ENCODE results near the gene EMC9. TPM values are rescaled to one million over a fixed set of nuclear protein-coding genes. Genes with fewer than 3 reads are reported as not detected.
A peak's percentile ranks its signal among the peaks of the same experiment; 100 is the strongest.

The EMC9 gene
- total RNA-seq, 1 donor from 2014 or later: 18.5 TPM

GRCh38 chr14:24139272-24139934, 2.0 kb downstream of the EMC9 start:
- no peaks in the 10 kb centered on the region for H3K27me3 ChIP-seq (ENCODE audit: insufficient read depth, low read length)
- no peak overlapping the region for H3K9ac ChIP-seq (ENCODE audit: low read length)
- H3K36me3 ChIP-seq (ENCODE audit: insufficient read depth, low read length): peaks cover 11% of the 10 kb centered on the region
- no peak overlapping the region for H2AFZ ChIP-seq (ENCODE audit: low read depth, low read length)
- no peaks in the 10 kb centered on the region for H3K27me3 Mint-ChIP-seq (ENCODE audit: low read depth, unreplicated experiment)
- H3K9me3 Mint-ChIP-seq (ENCODE audit: unreplicated experiment): no peaks in the 10 kb centered on the region
- peaks cover 32% of the 10 kb centered on the region for H3K4me1 Mint-ChIP-seq (ENCODE audit: low read depth, unreplicated experiment)
- peaks cover 23% of the 10 kb centered on the region for H3K4me1 ChIP-seq (ENCODE audit: insufficient read depth, low read length)
- no peak overlapping the region for H3K4me3 ChIP-seq (ENCODE audit: insufficient read depth, low read depth, low read length)
- no peak overlapping the region for H3K27ac Mint-ChIP-seq (ENCODE audit: unreplicated experiment)
- no peaks in the 10 kb centered on the region for H3K9me3 ChIP-seq (ENCODE audit: insufficient read depth, low read depth, low read length)
- H3K36me3 Mint-ChIP-seq (ENCODE audit: low read depth, unreplicated experiment): peaks cover 21% of the 10 kb centered on the region
- H3K79me2 ChIP-seq (ENCODE audit: insufficient read depth, low read length): peaks cover 40% of the 10 kb centered on the region
- peak overlapping the region; percentile 96 for H3K4me3 Mint-ChIP-seq (ENCODE audit: unreplicated experiment)
- TF ChIP-seq EZH2 (IDR thresholded peaks at IDR 0.05; ENCODE audit: insufficient read depth, low read length): no peak
- TF ChIP-seq CTCF (IDR thresholded peaks at IDR 0.05; ENCODE audit: insufficient read depth, low read depth, low read length): no peak
- H3K27ac ChIP-seq (ENCODE audit: low read depth, low read length): no peak overlapping the region
- peak overlapping the region; percentile 97 for H3K4me2 ChIP-seq (ENCODE audit: low read length)
- FAIRE-seq (no peak), DNase-seq (ENCODE audit: low read depth) (no peak)
- peaks cover 16% of the 10 kb centered on the region for H4K20me1 ChIP-seq (ENCODE audit: insufficient read depth, low read length)

GRCh38 chr14:24138396-24139271, 2.8 kb downstream of the EMC9 start:
- Histone ChIP-seq H2AFZ (ENCODE audit: low read depth, low read length) (no peak overlapping the region), H3K9me3 (ENCODE audit: insufficient read depth, low read depth, low read length) (no peaks in the 10 kb centered on the region), H3K9ac (ENCODE audit: low read length) (no peak overlapping the region), H4K20me1 (ENCODE audit: insufficient read depth, low read length) (peaks cover 16% of the 10 kb centered on the region), H3K4me1 (ENCODE audit: insufficient read depth, low read length) (peaks cover 19% of the 10 kb centered on the region), H3K4me3 (ENCODE audit: insufficient read depth, low read depth, low read length) (no peak overlapping the region), H3K36me3 (ENCODE audit: insufficient read depth, low read length) (peaks cover 11% of the 10 kb centered on the region), H3K27me3 (ENCODE audit: insufficient read depth, low read length) (no peaks in the 10 kb centered on the region), H3K27ac (ENCODE audit: low read depth, low read length) (no peak overlapping the region), H3K79me2 (ENCODE audit: insufficient read depth, low read length) (peaks cover 36% of the 10 kb centered on the region), H3K4me2 (ENCODE audit: low read length) (no peak overlapping the region)
- Mint-ChIP-seq H3K36me3 (ENCODE audit: low read depth, unreplicated experiment) (peaks cover 21% of the 10 kb centered on the region), H3K4me3 (ENCODE audit: unreplicated experiment) (peak overlapping the region; percentile 96), H3K9me3 (ENCODE audit: unreplicated experiment) (no peaks in the 10 kb centered on the region), H3K27ac (ENCODE audit: unreplicated experiment) (no peak overlapping the region), H3K4me1 (ENCODE audit: low read depth, unreplicated experiment) (peaks cover 28% of the 10 kb centered on the region), H3K27me3 (ENCODE audit: low read depth, unreplicated experiment) (no peaks in the 10 kb centered on the region)
- FAIRE-seq: no peak
- DNase-seq (ENCODE audit: low read depth): no peak
- TF ChIP-seq EZH2 (IDR thresholded peaks at IDR 0.05; ENCODE audit: insufficient read depth, low read length): no peak

GRCh38 chr14:24137529-24138395, 3.6 kb downstream of the EMC9 start:
- Histone ChIP-seq H2AFZ (ENCODE audit: low read depth, low read length) (no peak overlapping the region), H3K4me1 (ENCODE audit: insufficient read depth, low read length) (peaks cover 15% of the 10 kb centered on the region), H3K9me3 (ENCODE audit: insufficient read depth, low read depth, low read length) (no peaks in the 10 kb centered on the region), H3K4me3 (ENCODE audit: insufficient read depth, low read depth, low read length) (no peak overlapping the region), H3K79me2 (ENCODE audit: insufficient read depth, low read length) (peaks cover 36% of the 10 kb centered on the region), H3K36me3 (ENCODE audit: insufficient read depth, low read length) (peaks cover 8% of the 10 kb centered on the region), H3K9ac (ENCODE audit: low read length) (no peak overlapping the region), H3K27ac (ENCODE audit: low read depth, low read length) (no peak overlapping the region), H3K27me3 (ENCODE audit: insufficient read depth, low read length) (no peaks in the 10 kb centered on the region), H4K20me1 (ENCODE audit: insufficient read depth, low read length) (peaks cover 16% of the 10 kb centered on the region), H3K4me2 (ENCODE audit: low read length) (no peak overlapping the region)
- Mint-ChIP-seq H3K4me3 (ENCODE audit: unreplicated experiment) (peak overlapping the region; percentile 66), H3K4me1 (ENCODE audit: low read depth, unreplicated experiment) (peaks cover 19% of the 10 kb centered on the region), H3K27ac (ENCODE audit: unreplicated experiment) (no peak overlapping the region), H3K36me3 (ENCODE audit: low read depth, unreplicated experiment) (peaks cover 21% of the 10 kb centered on the region), H3K27me3 (ENCODE audit: low read depth, unreplicated experiment) (no peaks in the 10 kb centered on the region), H3K9me3 (ENCODE audit: unreplicated experiment) (no peaks in the 10 kb centered on the region)
- no peak for TF ChIP-seq EZH2 (IDR thresholded peaks at IDR 0.05; ENCODE audit: insufficient read depth, low read length)
- no peak for TF ChIP-seq CTCF (IDR thresholded peaks at IDR 0.05; ENCODE audit: insufficient read depth, low read depth, low read length)
- DNase-seq (ENCODE audit: low read depth) (no peak), FAIRE-seq (no peak)
